Measurements from ENCODE around the gene HEBP2. TPM values are rescaled to one million over a fixed set of nuclear protein-coding genes. Genes with fewer than 3 reads are reported as not detected.

Gene HEBP2
- total and polyA plus RNA-seq, 2 of the 13 experiments (the other 11 are each of a cell fraction or from before 2014, with no cell fraction given), result 16.0 to 72.8 TPM

DNA sequence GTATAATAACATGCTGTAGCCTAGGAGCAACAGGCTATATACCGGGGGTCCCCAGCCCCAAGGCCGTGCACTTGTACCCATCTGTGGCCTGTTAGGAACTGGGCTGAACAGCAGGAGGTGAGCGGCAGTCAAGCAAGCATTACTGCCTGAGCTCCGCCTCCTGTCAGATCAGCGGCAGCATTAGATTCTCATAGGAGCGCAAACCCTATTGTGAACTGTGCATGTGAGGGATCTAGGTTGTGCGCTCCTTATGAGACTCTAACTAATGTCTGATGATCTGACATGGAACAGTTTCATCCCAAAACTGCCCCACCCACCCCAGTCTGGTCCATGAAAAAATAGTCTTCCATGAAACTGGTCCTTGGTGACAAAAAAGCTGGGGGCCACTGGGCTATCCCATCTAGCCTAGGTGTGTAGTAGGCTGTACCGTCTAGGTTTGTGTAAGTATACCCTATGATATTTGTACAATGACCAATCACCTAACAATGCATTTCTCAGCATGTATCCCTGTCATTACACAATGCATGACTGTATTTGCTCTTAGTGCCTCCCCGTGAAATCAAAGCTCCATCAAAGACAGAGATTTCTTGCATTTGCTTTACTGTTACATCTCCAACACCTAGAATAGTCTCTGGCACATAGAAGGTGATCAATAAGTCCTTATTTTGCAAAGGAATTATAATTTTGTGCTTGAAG is 64.4 kb downstream of the HEBP2 start (continued):
- TF ChIP-seq CEBPB (IDR thresholded peaks at IDR 0.05; ENCODE audit: borderline replicate concordance, low read depth, low read length) (peak; percentile 90), ZNF772 (CRISPR knock-in tag; IDR thresholded peaks at IDR 0.05) (no peak), RELA (CRISPR knock-in tag; IDR thresholded peaks at IDR 0.05) (no peak), HMG20A (CRISPR knock-in tag; IDR thresholded peaks at IDR 0.05; ENCODE audit: borderline replicate concordance) (peak; percentile 80; the same call in 1 of the 2 replicates), FOXK1 (CRISPR knock-in tag; IDR thresholded peaks at IDR 0.05; ENCODE audit: borderline replicate concordance, low read depth) (no peak), ZNF547 (CRISPR knock-in tag; IDR thresholded peaks at IDR 0.05) (no peak), ZNF782 (CRISPR knock-in tag; IDR thresholded peaks at IDR 0.05; ENCODE audit: borderline replicate concordance) (no peak), SMAD1 (CRISPR knock-in tag; IDR thresholded peaks at IDR 0.05; ENCODE audit: borderline replicate concordance, low read depth) (no peak), TEAD3 (CRISPR knock-in tag; optimal IDR thresholded peaks at IDR 0.05; ENCODE audit: borderline replicate concordance) (peak; percentile 71), ZNF7 (CRISPR knock-in tag; IDR thresholded peaks at IDR 0.05) (no peak), TP53 (CRISPR knock-in tag; conservative IDR thresholded peaks at IDR 0.05) (no peak), FOXA1 (IDR thresholded peaks at IDR 0.05) (peak; percentile 47; the same call in 1 of the 2 replicates), FOXA1 (CRISPR knock-in tag; IDR thresholded peaks at IDR 0.05) (peak; percentile 77), XBP1 (CRISPR knock-in tag; IDR thresholded peaks at IDR 0.05) (no peak), SMC3 (IDR thresholded peaks at IDR 0.05; ENCODE audit: low read length) (0 out of 2 replicates have a peak, but pooled peaks have one; percentile 3), SMAD3 (CRISPR knock-in tag; IDR thresholded peaks at IDR 0.05) (0 out of 2 replicates have a peak, but pooled peaks have one; percentile 18), HDAC2 (CRISPR knock-in tag; IDR thresholded peaks at IDR 0.05) (0 out of 2 replicates have a peak, but pooled peaks have one; percentile 34), RARG (CRISPR knock-in tag; IDR thresholded peaks at IDR 0.05; ENCODE audit: low read depth) (no peak), CBFB (CRISPR knock-in tag; IDR thresholded peaks at IDR 0.05) (no peak), YEATS2 (CRISPR knock-in tag; IDR thresholded peaks at IDR 0.05; ENCODE audit: borderline replicate concordance) (peak; percentile 38; the same call in 1 of the 2 replicates), TCF7 (IDR thresholded peaks at IDR 0.05; ENCODE audit: low read depth) (peak; percentile 77), MED1 (CRISPR knock-in tag; IDR thresholded peaks at IDR 0.05) (no peak)
- TF ChIP-seq, protein P1, sequence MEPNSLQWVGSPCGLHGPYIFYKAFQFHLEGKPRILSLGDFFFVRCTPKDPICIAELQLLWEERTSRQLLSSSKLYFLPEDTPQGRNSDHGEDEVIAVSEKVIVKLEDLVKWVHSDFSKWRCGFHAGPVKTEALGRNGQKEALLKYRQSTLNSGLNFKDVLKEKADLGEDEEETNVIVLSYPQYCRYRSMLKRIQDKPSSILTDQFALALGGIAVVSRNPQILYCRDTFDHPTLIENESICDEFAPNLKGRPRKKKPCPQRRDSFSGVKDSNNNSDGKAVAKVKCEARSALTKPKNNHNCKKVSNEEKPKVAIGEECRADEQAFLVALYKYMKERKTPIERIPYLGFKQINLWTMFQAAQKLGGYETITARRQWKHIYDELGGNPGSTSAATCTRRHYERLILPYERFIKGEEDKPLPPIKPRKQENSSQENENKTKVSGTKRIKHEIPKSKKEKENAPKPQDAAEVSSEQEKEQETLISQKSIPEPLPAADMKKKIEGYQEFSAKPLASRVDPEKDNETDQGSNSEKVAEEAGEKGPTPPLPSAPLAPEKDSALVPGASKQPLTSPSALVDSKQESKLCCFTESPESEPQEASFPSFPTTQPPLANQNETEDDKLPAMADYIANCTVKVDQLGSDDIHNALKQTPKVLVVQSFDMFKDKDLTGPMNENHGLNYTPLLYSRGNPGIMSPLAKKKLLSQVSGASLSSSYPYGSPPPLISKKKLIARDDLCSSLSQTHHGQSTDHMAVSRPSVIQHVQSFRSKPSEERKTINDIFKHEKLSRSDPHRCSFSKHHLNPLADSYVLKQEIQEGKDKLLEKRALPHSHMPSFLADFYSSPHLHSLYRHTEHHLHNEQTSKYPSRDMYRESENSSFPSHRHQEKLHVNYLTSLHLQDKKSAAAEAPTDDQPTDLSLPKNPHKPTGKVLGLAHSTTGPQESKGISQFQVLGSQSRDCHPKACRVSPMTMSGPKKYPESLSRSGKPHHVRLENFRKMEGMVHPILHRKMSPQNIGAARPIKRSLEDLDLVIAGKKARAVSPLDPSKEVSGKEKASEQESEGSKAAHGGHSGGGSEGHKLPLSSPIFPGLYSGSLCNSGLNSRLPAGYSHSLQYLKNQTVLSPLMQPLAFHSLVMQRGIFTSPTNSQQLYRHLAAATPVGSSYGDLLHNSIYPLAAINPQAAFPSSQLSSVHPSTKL (CRISPR knock-in tag; IDR thresholded peaks at IDR 0.05), result peak; percentile 79
- TF ChIP-seq, protein P2, sequence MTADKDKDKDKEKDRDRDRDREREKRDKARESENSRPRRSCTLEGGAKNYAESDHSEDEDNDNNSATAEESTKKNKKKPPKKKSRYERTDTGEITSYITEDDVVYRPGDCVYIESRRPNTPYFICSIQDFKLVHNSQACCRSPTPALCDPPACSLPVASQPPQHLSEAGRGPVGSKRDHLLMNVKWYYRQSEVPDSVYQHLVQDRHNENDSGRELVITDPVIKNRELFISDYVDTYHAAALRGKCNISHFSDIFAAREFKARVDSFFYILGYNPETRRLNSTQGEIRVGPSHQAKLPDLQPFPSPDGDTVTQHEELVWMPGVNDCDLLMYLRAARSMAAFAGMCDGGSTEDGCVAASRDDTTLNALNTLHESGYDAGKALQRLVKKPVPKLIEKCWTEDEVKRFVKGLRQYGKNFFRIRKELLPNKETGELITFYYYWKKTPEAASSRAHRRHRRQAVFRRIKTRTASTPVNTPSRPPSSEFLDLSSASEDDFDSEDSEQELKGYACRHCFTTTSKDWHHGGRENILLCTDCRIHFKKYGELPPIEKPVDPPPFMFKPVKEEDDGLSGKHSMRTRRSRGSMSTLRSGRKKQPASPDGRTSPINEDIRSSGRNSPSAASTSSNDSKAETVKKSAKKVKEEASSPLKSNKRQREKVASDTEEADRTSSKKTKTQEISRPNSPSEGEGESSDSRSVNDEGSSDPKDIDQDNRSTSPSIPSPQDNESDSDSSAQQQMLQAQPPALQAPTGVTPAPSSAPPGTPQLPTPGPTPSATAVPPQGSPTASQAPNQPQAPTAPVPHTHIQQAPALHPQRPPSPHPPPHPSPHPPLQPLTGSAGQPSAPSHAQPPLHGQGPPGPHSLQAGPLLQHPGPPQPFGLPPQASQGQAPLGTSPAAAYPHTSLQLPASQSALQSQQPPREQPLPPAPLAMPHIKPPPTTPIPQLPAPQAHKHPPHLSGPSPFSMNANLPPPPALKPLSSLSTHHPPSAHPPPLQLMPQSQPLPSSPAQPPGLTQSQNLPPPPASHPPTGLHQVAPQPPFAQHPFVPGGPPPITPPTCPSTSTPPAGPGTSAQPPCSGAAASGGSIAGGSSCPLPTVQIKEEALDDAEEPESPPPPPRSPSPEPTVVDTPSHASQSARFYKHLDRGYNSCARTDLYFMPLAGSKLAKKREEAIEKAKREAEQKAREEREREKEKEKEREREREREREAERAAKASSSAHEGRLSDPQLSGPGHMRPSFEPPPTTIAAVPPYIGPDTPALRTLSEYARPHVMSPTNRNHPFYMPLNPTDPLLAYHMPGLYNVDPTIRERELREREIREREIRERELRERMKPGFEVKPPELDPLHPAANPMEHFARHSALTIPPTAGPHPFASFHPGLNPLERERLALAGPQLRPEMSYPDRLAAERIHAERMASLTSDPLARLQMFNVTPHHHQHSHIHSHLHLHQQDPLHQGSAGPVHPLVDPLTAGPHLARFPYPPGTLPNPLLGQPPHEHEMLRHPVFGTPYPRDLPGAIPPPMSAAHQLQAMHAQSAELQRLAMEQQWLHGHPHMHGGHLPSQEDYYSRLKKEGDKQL (CRISPR knock-in tag; IDR thresholded peaks at IDR 0.05; ENCODE audit: low read depth), result peak; percentile 70; the same call in 1 of the 2 replicates
